HG02870 (cell line): ENCODE results near the gene TBC1D17.

Experiments
- ATAC-seq: cut with Tn5 transposase; IDR thresholded peaks from one replicate; pipeline ENCODE4 v1.9.1; 2021; ENCODE audit warnings: mild to moderate bottlenecking, moderate library complexity; ENCODE audit not compliant: unreplicated experiment

The TBC1D17 gene

DNA sequence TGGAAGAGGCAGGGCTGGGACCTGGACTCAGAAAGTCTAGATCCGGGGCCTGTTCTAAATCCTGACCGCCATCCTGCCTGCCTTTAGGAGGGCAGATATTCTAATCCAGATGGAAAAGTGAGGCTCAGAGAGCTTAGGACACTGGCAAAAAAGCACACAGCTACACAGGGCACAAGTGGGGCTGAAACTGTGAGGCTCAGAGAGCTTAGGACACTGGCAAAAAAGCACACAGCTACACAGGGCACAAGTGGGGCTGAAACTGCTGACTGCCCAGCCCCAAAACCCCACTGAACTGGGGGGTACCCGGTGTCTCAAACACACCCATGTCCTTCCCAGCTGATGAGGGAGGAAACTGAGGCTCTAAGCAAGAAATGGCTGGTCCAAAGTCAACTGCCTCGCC is 2.3 kb upstream of the TBC1D17 start:
- no peak for ATAC-seq

DNA sequence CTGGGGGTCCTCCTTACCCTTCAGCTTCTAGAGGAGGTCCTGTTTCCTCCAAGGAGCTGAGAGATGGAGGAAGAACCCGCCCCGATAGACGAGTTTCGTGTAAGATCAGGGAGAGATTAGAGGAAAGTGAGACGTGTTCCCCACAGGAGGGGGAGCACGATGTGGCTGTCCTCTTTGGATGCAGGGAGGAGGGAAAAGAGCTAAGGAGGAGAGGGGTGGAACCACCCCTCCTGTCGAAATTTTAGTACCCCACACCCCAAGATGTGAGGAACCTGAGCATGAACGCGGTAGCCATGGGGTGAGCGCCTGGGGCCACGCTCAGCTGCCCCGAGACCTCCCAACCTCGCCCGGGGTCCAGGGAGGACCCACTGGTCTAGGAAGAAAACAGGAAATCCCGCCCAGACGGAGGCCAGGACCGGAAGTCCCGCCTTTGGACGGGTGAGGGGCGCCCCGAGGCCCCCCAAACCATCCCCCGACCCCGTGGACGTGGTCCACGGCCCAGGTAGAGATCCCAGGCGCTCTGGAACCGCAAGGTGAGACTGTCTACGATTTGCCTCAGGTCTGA is 1.6 kb upstream of the TBC1D17 start:
- no peak for ATAC-seq

DNA sequence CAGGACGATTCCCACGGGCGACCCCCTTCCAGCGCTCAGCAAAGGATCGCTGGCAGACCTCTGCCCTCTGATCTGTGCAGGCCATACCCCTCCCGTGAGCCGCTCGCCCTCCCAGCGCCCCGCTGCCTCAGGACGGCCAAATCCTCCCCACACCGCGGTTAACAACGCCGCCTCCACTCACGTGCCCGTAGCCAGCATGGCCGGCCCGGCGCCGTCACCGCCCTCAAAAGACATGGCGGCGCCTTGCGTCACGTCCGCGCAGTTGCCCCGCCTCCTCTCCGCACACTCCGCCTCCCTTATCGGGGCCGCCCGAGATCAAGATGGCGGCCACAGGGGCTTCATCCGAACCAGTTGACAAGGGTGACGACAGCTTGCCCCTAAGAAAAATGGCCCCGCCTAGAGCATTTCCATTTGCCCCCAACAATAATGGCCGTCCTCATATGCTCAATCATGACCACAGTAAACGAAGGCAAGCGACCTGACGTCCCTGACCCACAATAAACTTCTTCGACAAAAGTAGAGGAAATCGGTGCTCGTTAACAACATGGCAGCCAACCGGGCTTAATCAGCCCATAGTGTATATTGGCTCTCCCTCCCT is 981 bp upstream of the TBC1D17 start:
- peak; percentile 39 for ATAC-seq

DNA sequence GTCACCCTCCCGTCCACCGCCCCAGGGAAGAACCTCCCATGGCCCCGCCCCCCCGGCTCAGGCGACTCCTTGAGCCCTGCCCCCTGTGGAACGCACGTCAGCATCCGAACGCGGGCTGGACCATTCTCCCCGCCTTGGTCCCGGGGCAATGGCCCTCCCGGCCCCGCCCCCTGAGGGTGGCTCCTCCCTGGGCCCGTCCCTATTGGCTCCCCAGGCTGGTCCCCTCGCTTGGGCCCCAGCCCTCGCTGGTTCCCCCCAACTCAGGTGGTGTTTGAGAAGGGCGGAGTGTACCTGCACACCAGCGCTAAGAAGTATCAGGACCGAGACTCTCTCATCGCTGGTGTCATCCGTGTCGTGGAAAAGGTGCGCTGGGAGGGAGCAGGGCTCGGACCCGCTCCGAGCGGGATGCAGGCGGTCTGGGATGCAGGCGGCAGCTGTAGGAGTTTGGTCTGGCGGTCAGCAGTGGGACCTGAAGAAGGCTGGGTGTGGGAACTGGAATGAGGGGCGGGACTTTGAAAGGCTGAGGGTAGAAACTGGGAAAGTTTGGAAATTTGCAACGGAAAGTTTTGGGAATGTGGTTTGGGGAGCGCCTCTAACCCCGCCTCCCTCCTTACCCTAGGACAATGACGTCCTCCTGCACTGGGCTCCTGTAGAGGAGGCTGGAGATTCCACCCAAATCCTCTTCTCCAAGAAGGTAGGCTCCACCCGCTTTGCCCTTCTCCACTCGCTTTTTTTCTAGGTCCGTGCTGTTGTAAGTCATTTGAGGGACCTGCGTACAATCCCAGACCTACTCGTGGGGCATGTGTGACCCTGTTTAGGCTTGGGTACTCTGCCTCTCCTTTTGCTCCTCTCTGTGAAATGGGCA is 609 bp downstream of the TBC1D17 start:
- peak; percentile 34 for ATAC-seq

DNA sequence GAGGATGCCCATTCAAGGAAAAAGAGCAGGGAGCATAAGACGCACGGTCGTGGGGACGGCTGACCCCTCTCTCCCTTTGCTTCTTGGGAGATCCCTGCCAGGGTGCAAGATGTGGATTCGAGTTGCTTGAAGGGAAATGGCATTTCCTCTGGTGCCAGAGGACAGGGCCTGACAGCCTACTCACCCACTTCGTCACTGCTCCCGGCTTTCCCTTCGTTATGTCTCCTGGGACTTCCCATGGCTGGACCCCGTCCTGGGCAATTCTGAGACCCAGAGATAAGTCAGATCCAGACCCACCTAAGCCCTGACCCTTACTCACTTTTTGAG is 1.2 kb downstream of the TBC1D17 start:
- no peak for ATAC-seq

DNA sequence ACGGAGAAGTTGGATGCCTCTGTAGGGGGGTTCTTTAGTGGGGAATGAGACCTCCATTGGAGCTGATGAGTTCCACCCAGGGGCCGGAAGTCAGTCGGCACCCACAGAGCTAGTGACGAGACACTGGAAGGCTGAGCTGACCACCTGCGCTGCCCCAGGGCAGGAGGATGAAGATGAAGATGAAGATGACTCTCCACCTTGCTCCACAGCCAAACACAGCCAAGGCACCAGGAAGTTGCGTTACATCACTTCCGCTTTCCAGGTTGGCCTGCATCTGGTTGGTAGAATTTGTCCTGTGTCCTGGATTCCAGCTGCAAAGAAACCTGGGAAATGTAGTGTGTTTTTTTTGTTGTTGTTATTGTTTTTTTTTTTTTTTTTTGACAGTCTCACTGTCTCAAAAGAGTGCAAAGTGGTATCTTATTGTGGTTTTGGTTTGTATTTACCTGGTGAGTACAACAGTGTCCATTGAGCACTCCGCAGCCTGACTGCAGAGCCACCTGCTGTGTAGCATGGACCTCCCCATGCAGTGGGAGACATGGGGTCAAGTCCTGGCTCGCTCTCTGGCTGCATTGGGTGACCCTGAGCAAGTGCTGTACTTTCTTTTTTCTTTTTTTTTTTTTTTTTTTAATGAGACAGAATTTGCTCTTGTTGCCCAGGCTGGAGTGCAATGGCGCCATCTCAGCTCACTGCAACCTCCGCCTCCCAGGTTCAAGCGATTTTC is 1.9 kb downstream of the TBC1D17 start:
- no peak for ATAC-seq

DNA sequence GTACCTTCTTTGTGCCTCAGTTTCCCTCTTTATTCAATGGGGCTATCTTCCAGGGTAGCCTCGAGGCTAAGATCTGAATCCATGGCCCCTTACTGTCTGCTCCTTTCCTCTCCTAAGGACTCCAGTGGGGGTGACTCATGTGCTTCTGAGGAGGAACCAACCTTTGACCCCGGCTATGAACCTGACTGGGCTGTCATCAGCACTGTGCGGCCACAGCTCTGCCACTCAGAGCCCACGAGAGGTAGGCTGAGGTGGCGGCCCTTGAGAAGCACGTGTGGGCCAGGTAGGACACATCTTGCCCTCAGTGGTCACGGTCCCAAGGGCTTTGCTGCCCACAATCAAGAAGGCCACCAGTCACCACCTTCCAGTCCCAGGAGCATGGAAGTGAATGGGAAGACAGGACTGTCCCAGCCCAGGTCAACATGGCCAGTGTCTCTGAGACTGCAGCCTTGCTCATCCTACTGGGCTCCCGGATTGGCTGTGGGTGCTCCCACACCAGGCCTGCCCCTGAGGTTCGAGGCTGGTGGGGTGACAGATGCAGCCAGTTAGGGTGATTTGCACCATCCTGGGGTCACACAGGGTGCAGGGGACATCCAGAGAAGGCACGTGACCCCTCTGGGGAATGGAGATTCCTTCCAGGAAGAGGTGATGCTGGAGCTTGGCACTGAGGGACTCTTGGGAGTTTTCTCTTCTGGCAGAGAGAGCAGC is 2.8 kb downstream of the TBC1D17 start:
- ATAC-seq = no peak

DNA sequence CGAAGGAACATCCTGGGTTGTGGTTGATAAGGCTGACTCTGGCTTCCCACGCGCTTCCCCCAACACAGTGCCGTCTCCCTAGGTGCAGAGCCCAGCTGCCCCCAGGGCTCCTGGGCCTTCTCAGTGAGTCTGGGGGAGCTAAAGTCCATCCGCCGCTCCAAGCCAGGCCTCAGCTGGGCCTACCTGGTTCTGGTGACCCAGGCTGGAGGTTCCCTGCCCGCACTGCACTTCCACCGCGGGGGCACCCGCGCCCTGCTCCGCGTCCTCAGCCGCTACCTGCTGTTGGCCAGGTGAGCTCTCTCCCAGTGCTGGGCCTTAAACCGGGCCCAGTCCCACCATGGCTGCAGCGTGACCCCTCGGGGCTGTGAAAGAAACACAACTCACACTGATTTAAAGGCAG is 3.7 kb downstream of the TBC1D17 start:
- ATAC-seq = no peak

DNA sequence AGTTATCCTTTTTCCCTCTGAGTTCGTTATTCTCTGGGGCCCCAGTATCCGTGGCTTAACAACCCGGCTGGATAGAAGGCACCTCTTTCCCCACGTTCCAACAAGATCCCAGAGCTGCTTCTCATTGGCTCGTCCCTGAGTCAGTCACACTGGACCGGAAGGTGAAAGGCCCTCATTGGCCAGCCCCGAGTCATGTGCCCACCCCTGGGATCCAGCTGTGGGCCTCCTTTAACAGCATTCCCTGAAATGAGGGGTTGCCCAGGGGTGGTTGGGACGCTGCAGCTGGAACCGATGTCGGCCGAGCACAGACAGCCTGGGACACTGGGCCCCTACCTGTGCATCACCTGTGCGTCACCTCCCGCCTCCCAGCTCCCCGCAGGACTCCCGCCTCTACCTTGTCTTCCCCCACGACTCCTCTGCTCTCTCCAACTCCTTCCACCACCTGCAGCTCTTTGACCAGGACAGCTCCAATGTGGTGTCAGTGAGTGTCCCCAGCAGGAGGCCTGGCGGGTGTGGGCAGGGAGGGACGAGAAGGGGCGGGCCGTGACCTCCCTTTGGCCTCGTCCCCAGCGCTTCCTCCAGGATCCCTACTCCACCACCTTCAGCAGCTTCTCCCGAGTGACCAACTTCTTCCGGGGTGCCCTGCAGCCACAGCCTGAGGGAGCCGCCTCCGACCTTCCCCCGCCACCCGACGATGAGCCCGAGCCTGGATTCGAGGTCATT is 4.3 kb downstream of the TBC1D17 start:
- ATAC-seq = no peak

DNA sequence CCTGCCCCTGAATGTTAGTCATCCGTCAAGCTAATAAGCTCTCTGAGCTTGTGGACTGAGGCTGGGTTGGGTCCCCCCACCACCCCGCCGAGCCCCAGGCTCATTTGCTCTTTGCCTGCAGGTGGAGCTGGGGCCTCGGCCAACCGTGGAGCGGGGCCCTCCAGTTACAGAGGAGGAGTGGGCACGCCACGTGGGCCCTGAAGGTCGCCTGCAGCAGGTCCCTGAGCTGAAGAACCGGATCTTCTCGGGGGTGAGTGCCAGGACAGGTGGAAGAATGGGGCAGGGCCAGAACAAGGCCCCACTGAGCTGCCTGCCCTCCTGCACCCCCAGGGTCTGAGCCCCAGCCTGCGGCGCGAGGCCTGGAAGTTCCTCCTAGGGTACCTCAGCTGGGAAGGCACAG is 5.1 kb downstream of the TBC1D17 start:
- no peak for ATAC-seq

DNA sequence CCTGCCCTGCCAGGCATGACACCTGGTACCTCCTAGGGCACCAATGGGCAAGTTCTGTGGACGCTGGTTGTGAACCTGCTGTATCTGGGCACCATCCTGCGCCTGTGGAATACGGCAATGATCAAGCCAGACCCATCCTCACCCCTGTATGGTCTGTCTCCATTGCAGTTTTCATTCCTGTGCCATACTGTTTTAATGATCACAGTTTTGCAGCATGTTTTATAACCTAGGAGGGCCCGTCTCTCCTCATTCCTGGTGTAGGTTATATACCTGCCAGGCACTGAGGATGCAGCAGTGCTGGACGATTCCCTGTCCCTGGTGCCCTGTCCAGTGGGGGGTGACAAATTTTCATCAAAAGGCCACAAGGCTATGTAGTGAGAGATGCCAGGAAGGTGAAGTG is 5.6 kb downstream of the TBC1D17 start:
- no peak for ATAC-seq

DNA sequence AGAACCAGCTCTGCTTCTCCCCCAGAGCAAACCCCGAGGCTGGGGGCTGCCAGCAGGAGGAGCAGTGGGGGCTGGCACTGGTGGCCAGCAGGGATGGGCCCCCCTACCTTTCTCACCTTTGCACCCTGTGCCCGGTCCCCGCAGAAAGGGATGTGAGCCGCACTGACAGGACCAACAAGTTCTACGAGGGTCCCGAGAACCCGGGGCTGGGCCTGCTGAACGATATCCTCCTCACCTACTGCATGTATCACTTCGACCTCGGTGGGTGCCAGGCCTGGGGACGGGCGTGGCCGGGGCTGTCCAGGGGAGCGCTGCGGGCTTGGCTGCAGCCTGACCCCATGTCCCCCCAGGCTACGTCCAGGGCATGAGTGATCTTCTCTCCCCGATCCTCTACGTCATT is 6.6 kb downstream of the TBC1D17 start:
- ATAC-seq = no peak

DNA sequence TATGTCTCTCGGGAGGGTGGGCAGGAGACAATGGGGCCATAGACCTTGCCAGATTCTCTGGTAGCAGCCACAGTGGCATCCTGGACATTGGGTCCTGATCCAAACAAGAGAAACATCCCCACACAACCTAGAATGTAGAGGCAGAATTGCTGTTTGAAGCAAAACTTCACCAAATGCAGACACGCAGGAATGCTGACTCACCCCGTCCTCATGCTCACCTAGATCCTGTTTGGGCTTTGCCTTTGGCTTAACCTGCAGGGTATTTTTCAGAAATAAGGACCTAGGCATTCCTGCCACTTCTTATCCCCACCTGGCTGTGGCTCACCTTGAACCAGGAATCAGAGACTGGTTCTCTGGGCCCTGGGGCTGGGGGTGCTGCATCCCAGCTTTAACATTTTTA is 7.3 kb downstream of the TBC1D17 start:
- no peak for ATAC-seq

DNA sequence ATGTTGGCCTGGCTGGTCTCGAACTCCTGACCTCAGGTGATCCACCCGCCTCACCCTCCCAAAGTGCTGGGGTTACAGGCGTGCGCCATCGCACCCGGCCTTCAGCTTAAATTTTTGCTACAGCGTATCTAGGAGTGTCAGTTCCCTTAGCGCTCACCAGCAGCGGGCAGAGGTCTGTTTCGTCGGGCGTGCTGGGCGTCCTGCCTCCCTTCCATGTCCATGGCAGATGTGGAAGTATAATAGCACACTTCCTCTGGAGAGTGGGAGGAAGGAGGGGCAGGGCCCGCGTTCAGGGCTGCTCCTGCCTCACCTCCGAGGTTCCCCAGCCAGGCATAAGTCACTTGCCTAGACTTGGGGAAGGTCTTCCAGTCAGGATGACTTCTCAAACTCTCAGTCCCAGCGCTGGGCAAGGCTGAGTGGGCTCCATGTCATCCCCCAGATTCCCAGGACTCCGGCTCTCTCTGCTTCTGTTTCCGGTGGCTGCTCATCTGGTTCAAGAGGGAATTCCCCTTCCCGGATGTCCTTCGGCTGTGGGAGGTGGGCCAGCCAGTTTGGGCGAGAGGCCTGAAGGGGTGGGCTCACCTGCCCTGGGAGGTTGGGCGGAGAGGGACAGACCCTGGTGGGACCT is 9.6 kb downstream of the TBC1D17 start:
- ATAC-seq = no peak

DNA sequence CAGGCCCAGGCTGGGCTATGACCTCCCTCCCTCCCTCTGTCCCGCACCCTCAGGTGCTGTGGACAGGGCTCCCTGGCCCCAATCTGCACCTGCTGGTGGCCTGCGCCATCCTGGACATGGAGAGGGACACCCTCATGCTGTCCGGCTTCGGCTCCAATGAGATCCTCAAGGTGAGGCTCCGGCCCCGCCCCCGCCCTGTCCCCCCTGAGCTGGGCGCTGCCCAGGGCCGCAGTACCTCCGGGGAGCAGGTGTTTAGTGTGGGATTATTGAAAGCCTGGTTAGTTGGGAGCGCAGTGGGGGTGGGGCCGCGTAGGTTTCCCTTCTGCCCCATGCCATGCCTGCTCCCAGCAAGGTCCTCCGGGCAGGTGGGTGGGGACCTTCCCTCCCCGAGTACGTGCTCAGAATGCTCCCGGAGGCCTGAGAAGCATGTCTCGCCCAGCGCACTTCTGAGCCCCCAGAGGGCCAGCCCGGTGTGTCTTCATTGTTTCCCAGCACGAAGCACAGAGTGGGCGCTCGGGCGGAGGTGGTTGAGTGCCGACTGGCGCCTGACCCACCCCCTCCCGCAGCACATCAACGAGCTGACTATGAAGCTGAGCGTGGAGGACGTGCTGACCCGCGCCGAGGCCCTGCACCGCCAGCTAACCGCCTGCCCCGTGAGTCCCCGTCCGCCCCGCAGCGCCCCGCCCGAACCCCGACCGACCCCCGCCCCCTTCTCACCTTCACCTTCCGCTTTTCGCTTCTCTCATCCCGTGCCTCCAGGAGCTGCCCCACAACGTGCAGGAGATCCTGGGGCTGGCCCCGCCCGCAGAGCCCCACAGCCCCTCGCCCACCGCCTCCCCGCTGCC is 10.4 kb downstream of the TBC1D17 start:
- no peak for ATAC-seq

DNA sequence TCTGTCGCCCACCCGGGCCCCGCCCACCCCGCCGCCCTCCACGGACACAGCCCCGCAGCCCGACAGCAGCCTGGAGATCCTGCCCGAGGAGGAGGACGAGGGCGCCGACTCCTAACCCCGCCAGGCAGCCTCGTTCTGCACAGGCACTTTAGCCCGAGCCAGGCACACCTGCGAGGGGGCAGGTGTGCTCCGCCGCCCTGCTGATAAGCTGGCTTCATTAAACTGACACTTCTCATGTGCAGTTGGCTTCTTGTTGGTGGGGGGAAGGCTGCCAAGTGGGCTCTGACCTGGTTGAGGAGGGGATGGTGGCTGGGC is 11.0 kb downstream of the TBC1D17 start:
- no peak for ATAC-seq

DNA sequence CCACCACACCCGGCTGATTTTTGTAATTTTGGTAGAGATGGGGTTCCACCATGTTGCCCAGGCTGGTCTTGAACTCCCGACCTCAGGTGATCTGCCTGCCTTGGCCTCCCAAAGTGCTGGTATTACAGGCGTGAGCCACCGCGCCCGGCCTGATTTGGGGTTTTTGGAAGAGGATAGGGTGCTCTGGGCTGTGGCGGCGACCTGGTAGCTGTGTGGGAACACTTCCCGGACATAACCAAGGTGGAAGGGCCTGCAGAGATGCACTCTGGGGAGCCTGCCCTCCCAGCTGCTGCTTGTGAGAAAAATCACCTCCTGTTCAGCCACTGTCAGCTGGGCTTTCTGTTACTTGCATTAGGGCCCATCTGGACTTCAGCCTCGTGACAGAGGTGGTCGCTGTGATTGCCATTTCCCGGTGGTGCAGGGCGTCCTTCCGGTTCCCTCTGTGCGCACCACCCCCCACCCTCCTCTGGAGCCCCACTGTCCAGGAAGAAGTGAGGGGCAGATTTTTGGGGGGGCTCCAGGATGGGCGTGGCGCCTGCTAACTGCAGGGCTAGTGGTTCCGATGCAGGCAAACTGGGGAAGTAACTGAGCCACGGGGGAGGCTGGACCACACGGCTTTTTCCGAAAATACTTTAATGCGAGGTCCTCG is 11.7 kb downstream of the TBC1D17 start:
- no peak for ATAC-seq

DNA sequence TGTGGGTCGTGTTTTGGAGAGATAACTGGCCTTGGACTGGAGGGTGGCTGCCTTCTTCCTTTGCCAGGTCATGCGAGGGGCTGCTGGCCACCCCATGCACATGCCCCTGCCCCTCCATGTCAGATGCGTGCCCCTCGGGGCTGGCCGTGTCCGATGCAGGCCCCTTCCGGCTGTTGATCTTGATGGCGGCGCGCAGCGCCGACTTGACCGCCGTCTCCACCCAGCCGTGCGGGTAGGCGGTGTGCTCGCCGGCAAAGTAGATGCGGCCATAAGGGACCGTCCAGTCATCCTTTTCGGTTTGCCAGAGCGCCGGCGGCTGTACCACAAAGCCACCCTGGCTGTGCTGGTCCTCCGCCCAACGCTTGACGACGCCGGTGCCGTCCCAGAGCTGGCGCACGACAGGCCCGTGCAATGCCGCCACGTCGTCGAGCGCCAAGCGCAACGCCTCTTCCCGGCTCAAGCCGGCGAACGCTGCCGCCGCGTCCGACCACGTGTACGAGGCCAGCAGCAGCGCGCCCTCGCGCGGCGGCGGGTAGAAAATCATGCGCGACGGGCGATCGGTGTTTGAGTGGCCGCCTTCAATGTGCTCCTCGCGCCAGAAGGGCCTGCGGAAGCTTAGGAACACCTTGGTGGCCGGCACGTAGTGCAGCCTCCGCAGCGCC is 12.3 kb downstream of the TBC1D17 start:
- ATAC-seq = no peak
